ENCODE measurements around the gene DPYSL4.
A peak's percentile ranks its signal among the peaks of the same experiment; 100 is the strongest.

DPYSL4 gene

DNA sequence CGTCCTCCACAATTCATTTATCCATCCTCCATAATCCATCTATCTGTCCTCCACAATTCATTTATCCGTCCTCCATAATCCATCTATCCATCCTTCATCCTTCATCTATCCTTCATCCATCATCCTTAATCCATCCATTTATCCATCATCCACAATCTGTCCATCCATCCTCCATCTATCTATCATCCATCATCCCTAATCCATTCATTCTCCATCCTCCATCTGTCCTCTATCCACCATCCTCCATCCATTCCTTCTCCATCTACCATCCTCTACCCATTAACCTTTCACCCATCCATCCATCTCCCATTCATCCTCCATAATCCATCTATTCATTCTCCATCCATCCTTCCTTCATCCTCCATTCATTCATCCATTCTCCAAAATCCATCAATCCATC is 36.0 kb upstream of the DPYSL4 start:
- no peak for DNase-seq

DNA sequence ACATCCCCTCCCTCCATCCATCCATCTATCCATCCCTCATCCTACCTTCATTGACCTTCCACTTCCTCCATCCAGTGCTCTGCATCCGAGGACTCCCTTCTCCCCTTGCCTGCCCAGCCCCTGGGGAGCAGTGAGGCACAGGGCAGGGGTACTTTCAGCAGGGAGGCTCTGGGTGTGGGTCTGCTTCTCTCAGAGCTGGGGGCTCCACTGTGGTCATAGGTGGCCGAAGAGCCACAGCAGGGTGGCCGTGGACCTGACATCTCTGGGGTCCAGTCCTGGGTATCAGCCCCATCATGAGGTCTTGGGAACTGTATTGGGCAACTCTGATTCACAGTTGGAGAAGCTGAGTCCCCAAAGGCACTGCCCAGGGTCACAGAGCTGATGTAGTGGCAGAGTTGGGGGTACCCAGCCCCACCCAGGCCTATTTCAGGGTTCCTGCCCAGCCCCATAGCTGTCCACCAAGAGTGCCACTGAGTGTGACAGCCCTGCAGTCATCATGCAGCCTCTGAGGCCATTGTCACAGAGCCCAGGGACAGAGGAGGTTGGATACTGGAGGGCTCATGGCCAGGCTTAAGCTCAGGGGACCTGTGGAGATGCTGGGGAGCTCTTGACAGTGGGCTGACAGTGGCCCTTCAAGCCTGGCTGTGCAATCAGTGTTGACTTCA is 35.3 kb upstream of the DPYSL4 start:
- no peak for DNase-seq

DNA sequence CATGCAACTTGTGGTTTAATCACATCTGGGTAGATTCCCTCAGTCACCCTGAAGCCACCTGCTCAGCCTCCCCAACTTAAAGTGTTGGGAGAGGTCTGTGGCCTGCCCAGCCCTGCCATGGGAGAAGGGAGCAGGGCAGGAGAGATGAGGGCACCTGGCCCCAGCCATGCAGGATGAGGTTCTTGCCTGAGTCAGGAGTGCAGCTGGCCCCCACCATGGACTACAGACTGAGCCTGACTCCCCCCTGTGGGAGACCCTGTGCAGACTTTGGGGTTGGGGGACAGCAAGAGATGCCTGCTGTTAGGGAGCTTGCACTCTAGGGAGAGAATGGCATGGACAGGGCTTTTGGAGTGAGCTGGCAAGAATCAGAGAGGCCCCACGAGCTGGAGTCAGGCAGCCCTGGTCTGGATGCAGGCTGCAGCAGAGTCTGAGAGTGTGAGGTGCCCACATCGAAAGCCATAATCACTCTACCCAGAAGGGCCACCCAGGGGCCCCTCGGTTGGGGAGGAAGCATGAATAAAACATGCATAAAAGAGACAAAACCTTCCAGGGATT is 34.7 kb upstream of the DPYSL4 start:
- no peak for DNase-seq

GRCh38 chr10:132152896-132153580 is 33.7 kb upstream of the DPYSL4 start:
- DNase-seq: no peak

DNA sequence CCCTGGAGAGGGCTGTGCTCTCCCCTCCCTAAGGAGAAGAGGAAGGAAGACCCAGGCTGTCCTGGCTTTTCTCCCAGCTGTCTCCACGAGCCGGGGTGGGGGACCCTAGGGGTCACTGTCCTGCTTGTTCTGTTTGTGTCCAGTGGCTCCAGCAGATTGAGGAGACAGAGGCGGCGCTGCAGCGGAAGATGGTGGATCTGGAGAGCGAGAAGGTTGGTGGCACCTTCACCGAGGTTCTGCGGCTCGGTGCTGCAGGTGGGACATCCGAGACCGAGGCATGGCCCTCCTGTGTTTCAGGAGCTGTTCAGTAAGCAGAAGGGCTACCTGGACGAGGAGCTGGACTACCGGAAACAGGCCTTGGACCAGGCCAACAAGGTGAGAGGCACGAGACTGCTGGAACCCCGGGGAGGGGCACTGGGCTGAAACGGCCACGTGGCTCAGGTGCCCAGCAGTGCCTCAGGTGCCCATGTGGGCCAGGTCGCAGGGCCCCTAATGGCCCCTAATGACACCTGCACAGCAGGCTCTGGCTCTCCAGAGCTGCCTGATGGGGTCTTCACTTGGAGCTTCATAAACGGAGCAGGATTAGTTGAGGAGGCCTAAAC is 33.0 kb upstream of the DPYSL4 start:
- no peak for DNase-seq

DNA sequence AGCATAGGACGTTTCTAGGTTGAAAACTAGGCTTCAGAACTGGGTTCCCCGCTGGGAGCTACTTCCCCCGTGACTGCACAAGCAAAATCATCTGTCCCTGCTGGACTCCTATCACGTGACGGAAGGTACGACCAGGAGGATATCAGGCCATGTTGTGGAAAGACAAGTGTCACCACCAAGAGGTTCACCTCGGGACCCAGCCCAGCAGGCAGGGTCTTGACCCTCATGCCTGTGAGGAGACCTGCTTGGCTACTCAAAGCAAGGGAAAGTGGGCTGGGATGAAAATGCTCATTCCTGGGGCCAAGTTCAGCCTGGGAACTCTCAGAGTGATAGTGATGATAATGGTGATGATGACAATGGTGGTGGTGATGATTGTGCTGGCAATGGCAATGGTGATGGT is 32.3 kb upstream of the DPYSL4 start:
- DNase-seq: no peak

- DNase-seq: no peak
Measured at GRCh38 chr10:132154931-132155330, 31.8 kb upstream of the DPYSL4 start.

GRCh38 chr10:132155723-132156381 is 30.9 kb upstream of the DPYSL4 start:
- DNase-seq: no peak

- DNase-seq: no peak
Measured at GRCh38 chr10:132156382-132156781, 30.4 kb upstream of the DPYSL4 start.

GRCh38 chr10:132157101-132157500 is 29.6 kb upstream of the DPYSL4 start:
- DNase-seq: no peak

- DNase-seq: peak; percentile 41 to 77
Measured at GRCh38 chr10:132158122-132158741, 28.5 kb upstream of the DPYSL4 start.

DNA sequence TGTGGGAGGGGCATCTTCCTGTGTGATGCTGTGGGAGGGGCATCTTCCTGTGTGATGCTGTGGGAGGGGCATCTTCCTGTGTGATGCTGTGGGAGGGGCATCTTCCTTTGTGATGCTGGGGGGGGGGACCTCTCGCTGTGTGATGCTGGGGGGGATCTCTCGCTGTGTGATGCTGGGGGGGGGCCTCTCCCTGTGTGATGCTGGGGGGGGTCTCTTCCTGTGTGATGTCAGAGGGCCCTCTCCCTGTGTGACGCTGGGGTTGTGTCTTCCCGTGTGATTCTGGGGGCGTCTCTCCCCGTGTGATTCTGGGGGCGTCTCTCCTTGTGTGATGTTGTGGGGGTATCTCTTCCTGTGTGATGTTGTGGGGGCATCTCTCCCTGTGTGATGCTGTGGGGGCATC is 27.9 kb upstream of the DPYSL4 start:
- DNase-seq: peak; percentile 33 to 79

- DNase-seq: peak; percentile 58 to 83
Measured at GRCh38 chr10:132159302-132160230, 27.2 kb upstream of the DPYSL4 start.

DNA sequence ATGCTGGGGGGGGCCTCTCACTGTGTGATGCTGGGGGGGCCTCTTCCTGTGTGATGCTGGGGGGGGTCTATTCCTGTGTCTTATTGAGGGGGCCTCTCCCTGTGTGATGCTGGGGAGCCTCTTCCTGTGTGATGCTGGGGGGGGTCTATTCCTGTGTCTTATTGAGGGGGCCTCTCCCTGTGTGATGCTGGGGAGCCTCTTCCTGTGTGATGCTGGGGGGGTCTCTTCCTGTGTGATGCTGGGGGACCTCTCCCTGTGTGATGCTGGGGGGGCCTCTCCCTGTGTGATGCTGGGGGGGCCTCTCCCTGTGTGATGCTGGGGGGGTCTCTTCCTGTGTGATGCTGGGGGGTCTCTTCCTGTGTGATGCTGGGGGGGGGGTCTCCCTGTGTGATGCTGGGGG is 26.5 kb upstream of the DPYSL4 start:
- DNase-seq: peak in 1 of 2 donors; percentile 56

DNA sequence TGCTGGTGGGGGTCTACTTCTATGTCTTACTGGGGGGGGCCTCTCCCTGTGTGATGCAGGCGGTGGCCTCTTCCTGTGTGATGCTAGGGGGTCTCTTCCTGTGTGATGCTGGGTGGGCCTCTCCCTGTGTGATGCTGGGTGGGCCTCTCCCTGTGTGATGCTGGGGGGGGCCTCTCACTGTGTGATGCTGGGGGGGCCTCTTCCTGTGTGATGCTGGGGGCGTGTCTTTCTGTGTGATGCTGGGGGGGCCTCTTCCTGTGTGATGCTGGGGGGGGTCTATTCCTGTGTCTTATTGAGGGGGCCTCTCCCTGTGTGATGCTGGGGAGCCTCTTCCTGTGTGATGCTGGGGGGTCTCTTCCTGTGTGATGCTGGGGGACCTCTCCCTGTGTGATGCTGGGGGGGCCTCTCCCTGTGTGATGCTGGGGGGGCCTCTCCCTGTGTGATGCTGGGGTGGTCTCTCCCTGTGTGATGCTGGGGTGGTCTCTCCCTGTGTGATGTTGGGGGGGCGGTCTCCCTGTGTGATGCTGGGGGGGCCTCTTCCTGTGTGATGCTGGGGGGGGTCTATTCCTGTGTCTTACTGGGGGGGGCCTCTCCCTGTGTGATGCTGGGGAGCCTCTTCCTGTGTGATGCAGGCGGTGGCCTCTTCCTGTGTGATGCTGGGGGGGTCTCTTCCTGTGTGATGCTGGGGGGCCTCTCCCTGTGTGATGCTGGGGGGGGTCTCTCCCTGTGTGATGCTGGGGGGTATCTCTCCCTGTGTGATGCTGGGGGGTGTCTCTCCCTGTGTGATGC is 25.7 kb upstream of the DPYSL4 start:
- peak; percentile 46 to 74 for DNase-seq

- DNase-seq: peak in 1 of 2 donors; percentile 59
Measured at GRCh38 chr10:132162021-132162531, 24.7 kb upstream of the DPYSL4 start.

GRCh38 chr10:132162590-132163277 is 24.0 kb upstream of the DPYSL4 start:
- no peak for DNase-seq

DNA sequence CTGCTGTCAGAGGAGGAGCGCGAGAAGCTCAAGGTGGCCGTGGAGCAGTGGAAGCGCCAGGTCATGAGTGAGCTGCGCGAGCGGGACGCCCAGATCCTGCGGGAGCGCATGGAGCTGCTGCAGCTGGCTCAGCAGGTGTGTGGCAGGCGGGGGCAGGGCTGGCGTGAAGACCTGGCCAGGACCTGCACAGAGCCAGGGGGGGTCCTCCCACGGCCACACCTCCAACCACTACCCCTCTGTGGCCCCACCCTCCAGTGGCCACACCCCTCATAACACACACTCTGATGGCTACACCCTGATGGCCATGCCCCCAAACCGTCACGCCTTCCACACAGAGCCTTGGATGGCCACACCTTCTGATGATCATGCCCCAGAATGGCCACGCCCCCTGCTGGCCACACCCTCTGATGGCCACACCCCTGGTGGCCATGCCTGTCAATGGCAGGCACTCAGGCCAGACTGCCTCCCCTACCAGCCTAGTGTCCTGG is 23.4 kb upstream of the DPYSL4 start:
- peak in 1 of 2 donors; percentile 69 for DNase-seq

- DNase-seq: no peak
Measured at GRCh38 chr10:132163826-132164515, 22.8 kb upstream of the DPYSL4 start.

All from CD4-positive, alpha-beta T cell treated with Interleukin-4 for 1 hour (primary cell).